Progenitor cell of endocrine pancreas (in vitro differentiated cells): ENCODE measurements around the gene LCN15. TPM values are rescaled to one million over a fixed set of nuclear protein-coding genes. Genes with fewer than 3 reads are reported as not detected.
"Not testable (repeated sequence)": the region's sequence is repeated elsewhere in the genome, so short reads cannot be mapped to it uniquely, and the experiment has no call there.

Source experiments
- DNase-seq: peaks from one replicate; pipeline ENCODE4 v3.0.0; 2021; ENCODE audit warnings: low spot score; ENCODE audit not compliant: unreplicated experiment
- H3K27ac Mint-ChIP-seq: 2 replicates; pipeline ENCODE4 v1.8.0; 2021; ENCODE audit warnings: mild to moderate bottlenecking, moderate library complexity, mixed read lengths
- H3K27me3 Mint-ChIP-seq: 2 replicates; pipeline ENCODE4 v1.8.0; 2021; ENCODE audit warnings: mixed read lengths
- H3K36me3 Mint-ChIP-seq: 2 replicates; pipeline ENCODE4 v1.8.0; 2022; ENCODE audit warnings: mixed read lengths; ENCODE audit not compliant: insufficient read depth
- H3K4me1 Mint-ChIP-seq: 2 replicates; pipeline ENCODE4 v1.8.0; 2021; ENCODE audit warnings: low read depth, mixed read lengths
- H3K4me3 Mint-ChIP-seq: 2 replicates; pipeline ENCODE4 v1.8.0; 2021; ENCODE audit warnings: low read depth, mild to moderate bottlenecking, moderate library complexity, mixed read lengths
- H3K9me3 Mint-ChIP-seq: 2 replicates; pipeline ENCODE4 v1.8.0; 2021; ENCODE audit warnings: low read depth, mixed read lengths
- microRNA-seq: library from miRNA; unstranded; fragments of <30 nt; microRNA quantifications from one replicate; pipeline ENCODE4 v1.1.0, GENCODE V29; 2020; ENCODE audit warnings: borderline number of aligned reads; ENCODE audit not compliant: unreplicated experiment
- total RNA-seq: library from RNA; stranded (reverse); gene quantifications from 2 replicates; pipeline ENCODE4 v1.2.1, GENCODE V29; 2021
- TF ChIP-seq, protein P1 (sequence below): fragments of 200-600 bp; sonication (generic); IDR thresholded peaks from one replicate; pipeline ENCODE4 v1.5.0; 2021; ENCODE audit warnings: antibody characterized with exemption, mild to moderate bottlenecking; ENCODE audit not compliant: unreplicated experiment

Gene LCN15
- total RNA-seq, 1 donor from 2014 or later, result not detected

GRCh38 chr9:136713550-136713949 lies 50.8 kb downstream of the LCN15 start:
- Mint-ChIP-seq H3K4me1 (peaks cover 4% of the 10 kb centered on the region), H3K27me3 (peaks cover 3% of the 10 kb centered on the region), H3K36me3 (peaks cover 5% of the 10 kb centered on the region), H3K27ac (peak overlapping the region; percentile 20), H3K9me3 (no peaks in the 10 kb centered on the region), H3K4me3 (peak overlapping the region; percentile 67)
- no peak for DNase-seq
- TF ChIP-seq, protein P1, sequence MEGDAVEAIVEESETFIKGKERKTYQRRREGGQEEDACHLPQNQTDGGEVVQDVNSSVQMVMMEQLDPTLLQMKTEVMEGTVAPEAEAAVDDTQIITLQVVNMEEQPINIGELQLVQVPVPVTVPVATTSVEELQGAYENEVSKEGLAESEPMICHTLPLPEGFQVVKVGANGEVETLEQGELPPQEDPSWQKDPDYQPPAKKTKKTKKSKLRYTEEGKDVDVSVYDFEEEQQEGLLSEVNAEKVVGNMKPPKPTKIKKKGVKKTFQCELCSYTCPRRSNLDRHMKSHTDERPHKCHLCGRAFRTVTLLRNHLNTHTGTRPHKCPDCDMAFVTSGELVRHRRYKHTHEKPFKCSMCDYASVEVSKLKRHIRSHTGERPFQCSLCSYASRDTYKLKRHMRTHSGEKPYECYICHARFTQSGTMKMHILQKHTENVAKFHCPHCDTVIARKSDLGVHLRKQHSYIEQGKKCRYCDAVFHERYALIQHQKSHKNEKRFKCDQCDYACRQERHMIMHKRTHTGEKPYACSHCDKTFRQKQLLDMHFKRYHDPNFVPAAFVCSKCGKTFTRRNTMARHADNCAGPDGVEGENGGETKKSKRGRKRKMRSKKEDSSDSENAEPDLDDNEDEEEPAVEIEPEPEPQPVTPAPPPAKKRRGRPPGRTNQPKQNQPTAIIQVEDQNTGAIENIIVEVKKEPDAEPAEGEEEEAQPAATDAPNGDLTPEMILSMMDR, result no peak

DNA sequence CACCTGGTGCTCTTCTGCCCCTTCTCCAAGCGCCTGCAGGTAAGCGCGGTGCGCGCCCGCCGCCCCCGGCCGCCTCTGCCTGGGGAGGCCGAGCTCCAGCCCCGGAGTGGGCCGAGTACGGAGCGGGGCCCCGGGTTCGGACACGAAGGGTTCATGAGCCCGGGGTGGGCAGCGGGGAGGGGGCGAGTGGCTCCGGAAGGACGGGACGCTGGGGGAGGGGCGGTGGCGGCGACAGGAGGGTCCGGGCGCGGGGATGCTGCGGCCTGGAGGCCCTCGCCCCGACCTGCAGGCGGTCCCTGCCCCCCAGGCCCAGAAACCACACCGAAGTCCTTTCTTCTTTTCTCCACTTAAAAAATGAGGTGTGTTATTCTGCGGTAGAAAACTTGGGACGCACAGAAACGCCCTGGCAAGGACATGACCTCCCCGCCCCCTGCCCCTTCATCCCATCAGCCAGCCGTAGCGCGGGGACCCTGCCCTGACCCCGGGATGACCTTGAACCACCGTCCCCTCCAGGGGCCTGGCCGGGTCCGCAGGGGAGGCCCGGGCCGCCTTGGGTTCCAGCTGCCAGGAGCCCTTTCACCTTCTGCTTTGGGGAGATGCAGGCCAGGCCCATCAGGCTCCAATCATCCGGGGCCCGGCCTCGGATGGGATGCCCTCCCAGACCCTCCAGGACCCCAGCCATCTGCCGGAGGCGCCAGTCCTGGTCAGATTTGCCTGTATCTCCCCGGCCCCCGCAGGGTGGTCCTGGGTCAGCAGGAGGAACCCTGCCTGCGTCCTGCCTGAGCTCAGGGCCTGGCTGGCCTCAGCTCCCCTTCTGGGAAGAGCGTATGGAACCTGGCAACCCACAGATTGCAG lies 51.4 kb downstream of the LCN15 start:
- Mint-ChIP-seq H3K4me1 (peaks cover 4% of the 10 kb centered on the region), H3K4me3 (peak overlapping the region; percentile 67), H3K36me3 (peaks cover 5% of the 10 kb centered on the region), H3K9me3 (no peaks in the 10 kb centered on the region), H3K27me3 (peaks cover 9% of the 10 kb centered on the region), H3K27ac (peak overlapping the region; percentile 20)
- peak; percentile 41 for DNase-seq
- TF ChIP-seq, protein P1, result no peak

DNA sequence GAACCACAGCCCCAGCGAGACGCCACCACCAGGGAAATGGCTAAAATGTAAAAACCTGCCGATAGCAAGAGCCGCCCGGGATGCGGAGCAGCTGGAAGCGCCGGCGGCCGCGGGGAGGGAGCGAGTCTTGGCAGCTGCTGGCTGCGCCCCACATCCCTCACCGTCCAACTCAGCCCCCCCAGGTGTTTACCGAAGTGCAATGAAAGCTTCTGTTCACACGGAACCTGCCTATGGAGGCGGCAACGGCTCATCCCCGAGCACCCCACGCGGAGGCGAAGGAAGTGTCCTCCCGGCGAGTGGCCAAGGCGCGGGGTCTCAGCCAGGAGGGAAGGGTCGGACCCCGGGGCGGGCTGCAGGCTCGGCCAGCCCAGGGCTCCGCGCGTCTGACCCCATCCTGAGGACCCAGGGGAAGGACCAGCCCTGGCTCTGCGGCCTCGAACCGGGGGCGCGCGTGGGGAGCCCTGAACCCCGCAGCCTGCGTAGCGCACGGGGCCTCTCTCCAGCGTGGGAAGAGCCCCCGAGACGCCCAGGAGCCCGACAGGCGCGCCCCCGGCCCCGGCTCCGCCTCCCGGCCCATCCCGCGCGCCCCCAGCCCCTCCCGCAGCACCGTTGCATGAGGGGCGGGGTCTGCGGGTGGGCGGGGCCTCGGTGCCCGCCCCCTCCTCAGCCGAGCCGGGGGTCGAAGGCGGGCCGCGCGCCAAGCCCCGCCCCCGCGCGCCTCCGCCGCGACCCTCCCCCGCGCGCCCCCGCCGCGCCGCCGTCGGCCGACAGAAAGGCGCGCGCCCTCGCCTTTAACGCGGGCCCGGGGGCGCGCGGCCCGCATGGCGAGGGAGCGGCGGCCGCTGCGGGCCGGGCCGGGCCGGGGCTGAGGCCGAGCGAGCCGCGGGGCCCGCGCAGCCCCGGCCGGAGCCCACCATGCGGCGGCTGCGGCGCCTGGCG lies 52.3 kb downstream of the LCN15 start, which contains the start of gene DIPK1B:
Gene DIPK1B, plus strand, starts transcription at position 822 of the 939 bp plus-strand sequence. Its CDS starts 94 bp downstream, at position 916.
- TF ChIP-seq, protein P1, result peak; percentile 10
- peak within 1 kb of the TSS; percentile 20 for H3K27ac Mint-ChIP-seq
- no peaks in the 10 kb centered on the region for H3K9me3 Mint-ChIP-seq
- peaks cover 5% of the 10 kb centered on the region for H3K36me3 Mint-ChIP-seq
- H3K4me1 Mint-ChIP-seq, result peaks cover 4% of the 10 kb centered on the region
- H3K4me3 Mint-ChIP-seq, result peak within 1 kb of the TSS; percentile 71
- peak; percentile 53 for DNase-seq
- peaks cover 10% of the 10 kb centered on the region for H3K27me3 Mint-ChIP-seq

- H3K27ac Mint-ChIP-seq, H3K9me3 Mint-ChIP-seq, H3K36me3 Mint-ChIP-seq, H3K4me1 Mint-ChIP-seq, DNase-seq: not testable (repeated sequence)
- Mint-ChIP-seq H3K4me3 (peak overlapping the region; percentile 71), H3K27me3 (peaks cover 10% of the 10 kb centered on the region)
Observed at GRCh38 chr9:136711219-136711648, 53.1 kb downstream of the LCN15 start.

GRCh38 chr9:136710543-136710942 lies 53.8 kb downstream of the LCN15 start:
- Mint-ChIP-seq H3K27me3 (peaks cover 15% of the 10 kb centered on the region), H3K9me3 (no peaks in the 10 kb centered on the region), H3K4me1 (peaks cover 4% of the 10 kb centered on the region), H3K27ac (no peak overlapping the region), H3K36me3 (no peaks in the 10 kb centered on the region), H3K4me3 (peak overlapping the region; percentile 71)
- TF ChIP-seq, protein P1, result no peak
- no peak for DNase-seq

Small RNA genes lying within 50 kb of the gene (microRNA-seq; reads per million reads assigned to microRNA genes)
- gene MIR6722, result not detected

Other genes starting within 250 kb of the LCN15 start
- gene NOTCH1, start 218.5 kb downstream of the LCN15 start, total RNA-seq, result 109 and 130 TPM in 2 replicates
- gene EGFL7, start 101.6 kb downstream of the LCN15 start, total RNA-seq, result 13.5 and 16.3 TPM in 2 replicates
- gene AGPAT2, start 77.1 kb downstream of the LCN15 start, total RNA-seq, result 27.7 and 28.0 TPM in 2 replicates
- gene DIPK1B, start 51.9 kb downstream of the LCN15 start, total RNA-seq, result 51.3 and 52.9 TPM in 2 replicates
- 0.42 TPM in 1 of 2 replicates, not detected in the other for gene LCN10, start 21.6 kb downstream of the LCN15 start, total RNA-seq
- gene LCN6, start 16.0 kb downstream of the LCN15 start, total RNA-seq, result not detected in 2 replicates
- gene LCN8, start 6.3 kb downstream of the LCN15 start, total RNA-seq, result not detected in 2 replicates
- gene TMEM141, start 26.8 kb upstream of the LCN15 start, total RNA-seq, result 57.8 and 62.2 TPM in 2 replicates
- 9.0 and 9.5 TPM in 2 replicates for gene CCDC183, start 31.8 kb upstream of the LCN15 start, total RNA-seq
- gene RABL6, start 43.4 kb upstream of the LCN15 start, total RNA-seq, result 129 and 130 TPM in 2 replicates
- 5.1 and 5.8 TPM in 2 replicates for gene AJM1, start 78.0 kb upstream of the LCN15 start, total RNA-seq
- gene PHPT1, start 84.9 kb upstream of the LCN15 start, total RNA-seq, result 168 and 169 TPM in 2 replicates
- 36.7 and 40.0 TPM in 2 replicates for gene MAMDC4, start 87.8 kb upstream of the LCN15 start, total RNA-seq
- gene EDF1, start 101.8 kb upstream of the LCN15 start, total RNA-seq, result 297 and 310 TPM in 2 replicates
- 23.4 and 23.8 TPM in 2 replicates for gene TRAF2, start 122.0 kb upstream of the LCN15 start, total RNA-seq
- 77.3 and 77.7 TPM in 2 replicates for gene FBXW5, start 180.2 kb upstream of the LCN15 start, total RNA-seq
- gene C8G, start 180.7 kb upstream of the LCN15 start, total RNA-seq, result 1.1 and 2.8 TPM in 2 replicates
- 14.7 and 16.2 TPM in 2 replicates for gene LCN12, start 187.8 kb upstream of the LCN15 start, total RNA-seq
- gene PTGDS, start 213.0 kb upstream of the LCN15 start, total RNA-seq, result not detected in 2 replicates
- not detected in 2 replicates for gene LCNL1, start 218.5 kb upstream of the LCN15 start, total RNA-seq
- gene PAXX, start 227.9 kb upstream of the LCN15 start, total RNA-seq, result 54.9 and 57.1 TPM in 2 replicates
- gene CLIC3, start 232.1 kb upstream of the LCN15 start, total RNA-seq, result 0.64 TPM in 1 of 2 replicates, not detected in the other